Sigmoid colon (tissue), 7 donors: ENCODE measurements around the gene STPG3. TPM values are rescaled to one million over a fixed set of nuclear protein-coding genes. Genes with fewer than 3 reads are reported as not detected.
A peak's percentile ranks its signal among the peaks of the same experiment; 100 is the strongest.

Experiments
- DNase-seq: peaks from one replicate; pipeline ENCODE4 v3.0.0-alpha.2; 2019
- H3K27ac ChIP-seq, 4 donors: fragments of 200-600 bp; sonication (generic); one replicate each; pipeline ENCODE4 v1.5.1; 2016 to 2019; ENCODE audit warnings: mild to moderate bottlenecking in 1 of 4
- H3K27me3 ChIP-seq, 3 donors: fragments of 200-600 bp; sonication (generic); one replicate each; pipeline ENCODE4 v1.5.1; 2019; ENCODE audit warnings: mild to moderate bottlenecking in 1 of 3
- H3K36me3 ChIP-seq, 4 donors: fragments of 200-600 bp; sonication (generic); one replicate each; pipeline ENCODE4 v1.5.1; 2016 to 2019
- H3K4me1 ChIP-seq, 4 donors: fragments of 200-600 bp; sonication (generic); one replicate each; pipeline ENCODE4 v1.5.1; 2017 to 2019
- H3K4me3 ChIP-seq, 4 donors: fragments of 200-600 bp; sonication (generic); one replicate each; pipeline ENCODE4 v1.5.1; 2017 to 2019; ENCODE audit warnings: mild to moderate bottlenecking in 2 of 4, moderate library complexity in 1 of 4
- H3K9me3 ChIP-seq, 4 donors: fragments of 200-600 bp in 3 of 4; sonication (generic) in 3 of 4; one replicate each; pipeline versions ENCODE4 v1.5.1 to v1.6.1; 2013 to 2019
- CTCF ChIP-seq, 4 experiments: fragments of 450-650 bp in 3 of 4; fragments of 200-600 bp in 1 of 4; IDR thresholded peaks; one replicate each; pipeline ENCODE4 v1.5.1; 2016 to 2019; ENCODE audit warnings: antibody characterized with exemption in 4 of 4, mild to moderate bottlenecking in 3 of 4, moderate library complexity in 2 of 4
- EP300 ChIP-seq, 4 donors: sonication (generic); formaldehyde crosslinking; IDR thresholded peaks; one replicate each; pipeline ENCODE4 v1.6.1; 2017; ENCODE audit warnings: antibody characterized with exemption in 4 of 4
- POLR2A ChIP-seq, 2 donors: fragments of 450-650 bp; IDR thresholded peaks; one replicate each; pipeline ENCODE4 v1.6.1; 2016; ENCODE audit warnings: antibody characterized with exemption in 2 of 2, mild to moderate bottlenecking in 2 of 2, moderate library complexity in 2 of 2
- POLR2AphosphoS5 ChIP-seq, 4 donors: sonication (generic); formaldehyde crosslinking; IDR thresholded peaks; one replicate each; pipeline ENCODE4 v1.6.1; 2017; ENCODE audit warnings: antibody characterized with exemption in 4 of 4
- WGBS, 2 donors: extraction: QIAGEN DNeasy Blood & Tissue Kit; methylation state at CpG; one replicate each; pipeline ENCODE4 v1.1.7; 2013; 5-methylcytosine and 5-hydroxymethylcytosine counted together
- intact Hi-C: fragments of 100-400 bp; cut with DNase I; formaldehyde crosslinking; loops from one replicate; pipeline ENCODE4 v1.15.1; 2023
- polyA plus RNA-seq, 3 donors: library from polyadenylated mRNA; stranded (reverse); fragments of 200-250 nt; gene quantifications; one replicate each; pipeline ENCODE4 v1.2.3, GENCODE V29; 2013
- total RNA-seq, 4 donors: library from RNA; depleted of rRNA; stranded (reverse); fragments of >200 nt; gene quantifications; one replicate each; pipeline ENCODE4 v1.1.0, GENCODE V29; 2016
- donor health status: healthy with polysubstance abuse.
- donor health status: Bipolar disorder and iron deficiency.
- donor health status: healthy.

The STPG3 gene
- total and polyA plus RNA-seq, 7 donors = not detected

- no peak for DNase-seq
- no peak overlapping the region for H3K27ac ChIP-seq
- peaks cover 0 to 50% (median 48%) of the 10 kb centered on the region in 4 donors for H3K4me1 ChIP-seq
- no peak for TF ChIP-seq POLR2A (IDR thresholded peaks at IDR 0.05)
- TF ChIP-seq EP300 (IDR thresholded peaks at IDR 0.05) = no peak
- no peak for TF ChIP-seq POLR2AphosphoS5 (IDR thresholded peaks at IDR 0.05)
- H3K27me3 ChIP-seq = no peaks in the 10 kb centered on the region
- intact Hi-C loops = loop anchor here (5.0 kb wide), 1 partner anchor 46 kb away; the partner anchor contains the start of gene STPG3
- H3K36me3 ChIP-seq = peaks cover 0 to 8% (median 0%) of the 10 kb centered on the region in 4 donors
- WGBS, 2 donors = 65 to 85% methylated on average over 7 of the region's 7 CpGs
- no peaks in the 10 kb centered on the region for H3K9me3 ChIP-seq
- H3K4me3 ChIP-seq = peak overlapping the region in 2 of 4 donors; percentile 93 to 99
Observed at GRCh38 chr9:137206602-137207001, 44.5 kb upstream of the STPG3 start.

- Histone ChIP-seq H3K36me3 (peaks cover 0 to 23% (median 0%) of the 10 kb centered on the region in 4 donors), H3K27me3 (no peaks in the 10 kb centered on the region), H3K4me1 (peaks cover 0 to 7% (median 7%) of the 10 kb centered on the region in 4 donors), H3K9me3 (no peaks in the 10 kb centered on the region), H3K27ac (no peak overlapping the region), H3K4me3 (no peak overlapping the region)
- DNase-seq = no peak
- WGBS, 2 donors = 86 to 91% methylated on average over 13 of the region's 13 CpGs
- intact Hi-C loops = no loop called here
- TF ChIP-seq CTCF (IDR thresholded peaks at IDR 0.05) = no peak
- no peak for TF ChIP-seq POLR2AphosphoS5 (IDR thresholded peaks at IDR 0.05)
- TF ChIP-seq POLR2A (IDR thresholded peaks at IDR 0.05) = no peak
- TF ChIP-seq EP300 (IDR thresholded peaks at IDR 0.05) = no peak
Observed at GRCh38 chr9:137211532-137211931, 39.6 kb upstream of the STPG3 start.

- H3K9me3 ChIP-seq = no peaks in the 10 kb centered on the region
- WGBS, 2 donors = 81 to 89% methylated on average over 21 of the region's 21 CpGs
- H3K36me3 ChIP-seq = peaks cover 0 to 22% (median 0%) of the 10 kb centered on the region in 4 donors
- H3K27ac ChIP-seq = no peak overlapping the region
- no peak for DNase-seq
- H3K27me3 ChIP-seq = no peaks in the 10 kb centered on the region
- H3K4me1 ChIP-seq = peaks cover 0 to 5% (median 0%) of the 10 kb centered on the region in 4 donors
- intact Hi-C loops = no loop called here
- H3K4me3 ChIP-seq = no peak overlapping the region
- TF ChIP-seq CTCF (IDR thresholded peaks at IDR 0.05) (no peak), EP300 (IDR thresholded peaks at IDR 0.05) (no peak), POLR2A (IDR thresholded peaks at IDR 0.05) (no peak), POLR2AphosphoS5 (IDR thresholded peaks at IDR 0.05) (no peak)
Observed at GRCh38 chr9:137212520-137212919, 38.6 kb upstream of the STPG3 start.

- Histone ChIP-seq H3K27ac (no peak overlapping the region), H3K4me3 (no peak overlapping the region), H3K9me3 (no peaks in the 10 kb centered on the region), H3K27me3 (no peaks in the 10 kb centered on the region), H3K36me3 (peaks cover 0 to 20% (median 0%) of the 10 kb centered on the region in 4 donors), H3K4me1 (peaks cover 0 to 5% (median 0%) of the 10 kb centered on the region in 4 donors)
- WGBS, 2 donors = 88 to 93% methylated on average over 49 of the region's 49 CpGs
- intact Hi-C loops = no loop called here
- DNase-seq = no peak
- TF ChIP-seq POLR2AphosphoS5 (IDR thresholded peaks at IDR 0.05) (no peak), EP300 (IDR thresholded peaks at IDR 0.05) (no peak), POLR2A (IDR thresholded peaks at IDR 0.05) (no peak), CTCF (IDR thresholded peaks at IDR 0.05) (no peak)
Observed at GRCh38 chr9:137213160-137214060, 37.7 kb upstream of the STPG3 start.

GRCh38 chr9:137214620-137215019 is 36.5 kb upstream of the STPG3 start:
- TF ChIP-seq POLR2A (IDR thresholded peaks at IDR 0.05) = no peak
- no peak for TF ChIP-seq CTCF (IDR thresholded peaks at IDR 0.05)
- no peak for TF ChIP-seq POLR2AphosphoS5 (IDR thresholded peaks at IDR 0.05)
- no peak for TF ChIP-seq EP300 (IDR thresholded peaks at IDR 0.05)
- Histone ChIP-seq H3K9me3 (no peaks in the 10 kb centered on the region), H3K27me3 (no peaks in the 10 kb centered on the region), H3K4me3 (no peak overlapping the region), H3K27ac (no peak overlapping the region), H3K4me1 (peaks cover 0 to 5% (median 0%) of the 10 kb centered on the region in 4 donors), H3K36me3 (peaks cover 0 to 16% (median 0%) of the 10 kb centered on the region in 4 donors)
- DNase-seq = no peak
- intact Hi-C loops = no loop called here
- WGBS, 2 donors = 95% methylated on average over 19 of the region's 19 CpGs
